HG02884 (cell line): ENCODE results near the gene GSTT4.
"Not testable (repeated sequence)": the region's sequence is repeated elsewhere in the genome, so short reads cannot be mapped to it uniquely, and the experiment has no call there.

ENCODE experiments used
- ATAC-seq: cut with Tn5 transposase; IDR thresholded peaks from one replicate; pipeline ENCODE4 v1.9.1; 2021; ENCODE audit warnings: mild to moderate bottlenecking, moderate library complexity; ENCODE audit not compliant: unreplicated experiment

The GSTT4 gene

DNA sequence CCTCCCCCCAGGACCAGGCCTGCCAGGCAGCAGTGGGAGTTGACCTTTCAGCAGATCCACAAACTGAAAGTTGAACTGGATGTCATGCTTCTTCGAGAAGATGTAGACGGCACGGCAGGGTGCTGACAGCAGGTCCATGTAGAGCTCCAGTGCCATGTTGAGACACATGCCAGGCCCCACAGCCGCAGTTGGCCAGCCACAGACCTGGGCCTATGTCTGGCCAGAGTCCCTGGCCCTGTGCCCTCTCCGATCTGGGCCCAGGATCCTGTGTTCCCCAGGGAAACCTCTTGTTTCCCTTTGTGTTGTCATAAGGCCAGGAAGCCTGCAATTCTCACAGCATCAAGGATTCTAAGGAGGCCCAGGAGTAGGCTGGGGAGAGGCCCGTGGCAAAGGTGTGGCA is at the start of gene GSTT4:
Gene GSTT4, minus strand, starts transcription at position 253 of the 400 bp plus-strand sequence. Its CDS starts 97 bp downstream, at position 156.
- ATAC-seq: no peak

DNA sequence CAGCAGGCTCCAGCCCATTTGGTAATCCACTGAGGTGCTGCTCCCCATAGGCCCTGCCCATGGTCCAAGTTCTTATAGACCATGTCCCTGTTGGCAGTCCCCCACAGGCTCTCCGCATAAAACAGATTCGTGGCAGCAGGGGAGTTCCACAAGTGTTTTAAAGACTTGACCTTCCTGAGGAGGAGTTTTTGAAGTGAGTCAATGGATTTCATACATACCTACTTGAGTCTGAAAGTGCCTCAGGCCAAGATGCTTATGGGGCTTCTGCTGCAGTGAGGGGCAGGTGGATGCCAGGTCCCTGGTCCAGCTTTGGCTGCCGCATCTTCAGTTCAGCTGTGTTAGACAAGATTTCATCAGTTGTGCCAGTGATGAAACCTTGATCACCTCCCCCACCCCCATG is 49.1 kb upstream of the GSTT4 start:
- no peak for ATAC-seq

DNA sequence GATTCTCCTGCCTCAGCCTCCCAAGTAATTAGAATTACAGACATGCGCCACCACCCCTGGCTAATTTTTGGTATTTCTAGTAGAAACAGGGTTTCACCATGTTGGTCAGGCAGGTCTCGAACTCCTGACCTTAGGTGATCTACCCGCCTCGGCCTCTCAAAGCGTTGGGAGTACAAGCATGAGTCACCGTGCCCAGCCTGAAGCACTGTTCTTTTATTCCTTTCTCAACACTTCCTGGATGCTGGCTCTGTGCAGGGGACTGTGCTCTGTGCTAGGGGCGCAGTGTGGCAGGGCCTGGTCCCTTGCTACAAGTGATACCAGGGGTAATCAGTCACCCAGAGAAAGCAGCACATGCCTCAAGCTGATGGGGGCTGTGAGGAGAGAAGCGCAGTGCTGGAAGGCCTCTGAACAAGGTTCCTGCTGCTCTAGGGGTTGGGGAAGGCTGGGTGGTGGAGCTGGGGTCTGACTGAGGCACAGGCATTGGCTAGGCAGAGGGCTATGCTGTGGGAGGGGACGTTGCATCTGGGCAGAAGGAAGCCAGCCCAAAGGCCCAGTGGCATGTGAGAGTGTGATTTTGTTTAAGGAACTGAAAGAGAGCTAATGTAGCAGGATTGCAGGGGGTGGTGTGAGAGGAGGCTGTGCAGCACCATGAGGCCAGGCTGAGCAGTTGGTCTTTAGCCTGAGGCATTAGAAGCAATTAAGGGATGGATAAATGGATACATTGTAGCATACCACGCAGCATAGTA is 48.4 kb upstream of the GSTT4 start:
- ATAC-seq: peak; percentile 42

DNA sequence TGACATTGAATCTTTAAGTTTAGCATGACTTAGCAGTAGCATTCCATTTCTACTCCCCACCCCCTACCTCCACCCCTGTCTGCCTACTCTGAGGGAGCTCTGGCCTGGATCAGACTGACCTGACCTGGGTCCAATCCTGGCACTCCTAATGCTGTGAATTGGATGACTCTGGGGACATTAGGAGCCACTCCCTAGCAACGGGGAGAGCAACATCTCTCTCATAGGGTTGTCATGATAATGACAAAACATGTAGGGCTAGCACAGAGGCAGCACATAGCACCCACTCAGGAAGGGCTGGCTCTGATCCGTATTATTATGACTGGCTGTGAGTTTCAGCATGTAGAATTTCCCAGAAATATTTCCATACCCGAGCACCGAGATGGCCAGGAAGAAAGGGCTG is 46.3 kb upstream of the GSTT4 start:
- no peak for ATAC-seq

DNA sequence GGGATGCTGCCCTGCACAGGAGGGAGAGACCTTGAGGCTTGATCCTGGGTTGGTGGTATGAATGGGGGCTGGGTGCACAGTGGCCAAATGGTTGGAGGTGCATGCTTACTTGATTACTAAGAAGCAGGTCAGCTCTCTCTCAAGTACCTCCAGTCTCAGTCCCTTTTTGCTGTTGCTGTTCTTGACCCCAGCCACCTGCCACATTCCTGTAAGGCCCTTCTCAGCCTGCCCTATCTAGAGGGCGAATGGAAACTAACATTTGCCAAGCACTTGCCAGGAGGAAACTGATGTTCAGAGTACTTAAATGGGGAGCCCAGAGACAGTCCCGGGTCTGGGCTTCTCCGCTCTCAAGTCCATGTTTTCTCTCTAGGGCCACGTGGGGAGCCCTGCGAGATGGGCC is 45.8 kb upstream of the GSTT4 start:
- ATAC-seq: no peak

DNA sequence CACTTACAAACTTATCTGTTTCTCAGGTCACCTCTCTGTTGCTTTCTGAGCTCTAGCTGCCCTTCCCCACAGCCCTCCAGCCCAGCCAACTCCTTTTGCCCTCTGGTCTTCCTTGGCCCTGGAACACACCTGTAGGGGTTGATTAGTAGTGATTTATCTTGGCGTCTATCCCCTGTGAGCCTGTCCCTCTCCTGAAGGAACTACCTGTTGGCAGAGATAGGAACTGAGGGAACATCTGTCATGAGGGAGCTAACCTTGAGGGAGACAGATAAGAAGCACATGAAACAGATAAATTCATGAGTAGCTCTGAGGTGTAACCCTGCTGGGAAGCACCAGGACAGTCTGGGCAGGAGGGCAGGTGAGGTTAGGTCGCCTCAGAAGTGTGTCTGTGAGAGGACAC is 44.7 kb upstream of the GSTT4 start:
- ATAC-seq: no peak

DNA sequence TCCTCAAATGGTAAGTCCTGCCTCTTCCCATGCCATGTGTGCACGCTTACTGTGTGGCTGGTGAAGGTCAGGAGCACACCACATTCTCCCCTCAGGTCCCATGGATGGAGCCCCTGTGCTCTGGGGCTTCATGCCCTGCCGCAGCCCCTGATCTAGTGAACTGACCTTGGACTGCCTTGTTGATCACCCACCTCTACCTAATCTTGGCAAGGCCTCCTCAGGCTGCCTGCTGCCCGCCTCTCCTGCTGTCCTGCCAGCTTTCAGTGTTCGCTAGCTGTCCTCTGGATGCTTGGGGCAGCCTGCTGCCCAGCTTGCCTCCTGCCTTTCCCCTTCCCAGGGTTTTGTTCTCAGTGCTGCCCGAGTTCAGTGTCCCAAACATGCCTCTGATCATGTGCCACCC is 44.0 kb upstream of the GSTT4 start:
- ATAC-seq: no peak

DNA sequence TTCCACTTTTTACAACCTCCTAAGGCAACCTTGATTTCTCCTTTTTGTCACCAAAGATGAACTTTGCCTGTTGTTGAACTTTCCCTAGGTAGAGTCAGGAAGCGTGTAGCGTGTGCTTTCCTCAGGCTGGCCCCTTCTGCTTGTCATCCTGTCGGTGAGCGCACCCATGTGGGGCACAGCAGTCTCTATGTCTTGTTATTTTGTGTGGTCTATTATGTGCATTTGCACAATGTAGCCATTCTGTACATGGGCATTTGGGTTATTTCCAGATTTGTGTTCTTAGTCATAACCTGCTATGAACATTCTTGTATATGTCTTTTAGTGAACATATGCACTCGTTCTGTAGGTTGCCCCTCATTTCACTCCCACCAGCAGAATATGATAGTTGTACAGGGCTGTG is 40.8 kb upstream of the GSTT4 start:
- no peak for ATAC-seq

DNA sequence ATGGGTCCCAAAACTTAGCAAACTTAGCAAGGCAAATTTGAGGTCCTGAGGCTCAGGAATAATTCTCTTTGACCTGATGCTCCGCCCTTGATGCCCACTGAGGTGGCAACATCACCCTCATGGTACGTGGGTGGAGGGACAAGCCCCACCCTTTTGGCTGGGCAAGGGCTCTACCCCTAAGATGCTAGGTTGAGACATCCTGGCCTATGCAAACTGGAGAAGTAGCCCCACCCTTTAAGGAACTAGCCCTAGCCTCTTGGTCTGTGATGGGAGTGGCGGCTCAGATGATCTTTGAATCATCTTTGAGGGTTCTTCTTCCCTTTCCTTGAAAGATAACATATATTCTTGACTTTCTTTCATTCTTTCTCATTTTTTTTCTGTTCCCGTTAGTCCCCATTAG is 38.7 kb upstream of the GSTT4 start:
- no peak for ATAC-seq

DNA sequence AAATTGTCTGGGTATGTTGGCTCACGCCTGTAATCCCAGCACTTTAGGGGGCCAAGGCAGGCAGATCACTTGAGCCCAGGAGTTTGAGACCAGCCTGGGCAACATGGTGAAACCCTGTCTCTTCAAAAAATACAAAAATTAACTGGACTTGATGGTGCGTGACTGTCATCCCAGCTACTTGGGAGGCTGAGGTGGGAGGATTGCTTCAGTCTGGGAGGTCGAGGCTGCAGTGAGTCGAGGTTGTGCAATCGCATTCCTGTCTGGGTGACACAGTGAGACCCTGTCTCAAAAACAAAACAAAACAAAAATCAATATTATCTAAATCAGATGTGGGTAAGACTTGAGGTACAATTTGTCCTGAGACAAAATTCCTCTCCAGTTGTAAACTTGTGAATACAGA is 38.2 kb upstream of the GSTT4 start:
- ATAC-seq: not testable (repeated sequence)

DNA sequence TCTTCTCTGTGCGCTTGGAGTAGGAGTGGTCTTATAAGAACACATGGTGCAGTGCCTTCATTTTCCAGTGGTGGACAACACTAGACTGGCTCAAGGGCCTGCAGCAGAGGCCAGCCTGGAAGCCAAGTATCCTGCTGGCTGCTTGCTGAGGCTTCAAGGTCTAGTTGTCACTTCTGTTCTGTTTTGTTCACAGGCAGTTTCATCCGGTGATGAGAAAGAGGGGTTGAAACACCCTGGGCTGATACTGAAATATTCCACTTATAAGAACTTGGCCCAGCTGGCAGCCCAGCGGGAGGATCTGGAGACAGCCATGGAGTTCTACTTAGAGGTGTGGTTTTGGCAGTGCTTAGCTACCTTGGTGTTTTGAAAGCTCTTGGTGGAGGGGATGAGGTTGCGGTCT is 35.7 kb upstream of the GSTT4 start:
- ATAC-seq: no peak

DNA sequence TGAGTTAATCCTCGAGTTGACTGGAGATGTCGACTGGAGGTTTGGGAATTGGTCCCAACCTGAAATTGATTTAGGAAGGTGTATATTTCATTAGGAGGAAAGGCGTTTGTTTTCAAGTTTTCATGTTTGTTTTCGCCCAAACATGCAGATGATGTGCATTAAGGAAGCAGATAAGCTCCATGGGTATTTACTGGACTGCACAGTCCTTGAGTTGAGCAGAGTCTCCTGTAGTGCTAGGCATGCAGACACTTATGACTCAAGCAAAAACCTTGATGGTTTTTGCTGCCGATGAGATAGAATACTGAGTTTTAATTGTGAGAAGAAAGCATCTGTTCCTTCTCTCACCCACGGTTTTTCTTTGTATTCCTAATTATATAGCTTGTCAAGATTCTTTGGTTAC is 33.8 kb upstream of the GSTT4 start:
- no peak for ATAC-seq

DNA sequence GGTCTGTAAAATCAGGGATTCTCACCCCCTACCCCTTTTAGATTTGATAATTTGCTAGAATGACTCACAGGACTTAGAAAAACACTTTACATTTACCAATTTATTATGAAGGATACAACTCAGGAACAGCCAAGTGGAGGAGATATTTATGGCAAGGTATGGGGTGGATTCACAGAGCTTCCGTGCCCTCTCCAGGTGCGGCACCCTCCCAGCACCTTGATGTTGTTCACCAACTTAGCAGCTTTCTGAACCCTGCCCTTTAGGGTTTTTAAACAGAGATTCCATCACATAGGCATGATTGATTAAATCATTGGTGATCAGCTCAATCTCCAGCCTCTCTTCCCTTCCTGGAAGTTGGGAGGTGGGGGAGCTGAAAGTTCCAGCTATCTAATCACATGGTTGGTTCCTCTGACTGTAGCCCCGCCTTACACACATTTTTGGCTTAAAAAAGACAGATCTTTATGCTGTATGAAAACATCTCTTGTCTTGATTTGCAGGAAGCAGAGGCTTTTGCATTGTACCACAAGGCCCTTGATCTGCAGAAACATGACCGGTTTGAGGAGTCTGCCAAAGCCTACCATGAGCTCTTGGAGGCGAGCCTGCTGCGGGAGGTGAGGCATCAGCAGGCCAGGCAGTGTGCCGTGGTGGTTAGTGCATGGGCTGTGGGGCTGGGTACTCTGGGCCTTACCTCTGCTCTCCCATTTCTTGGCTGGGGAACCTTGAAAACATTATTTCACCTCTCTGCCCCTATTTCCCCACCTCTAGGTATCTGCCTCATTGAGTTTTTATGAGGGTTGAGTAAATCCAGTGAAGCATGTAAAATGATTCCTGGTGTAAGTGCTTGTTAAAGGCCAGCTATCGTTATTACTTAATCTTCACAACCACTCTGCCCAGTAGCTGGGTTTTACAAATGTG is 32.9 kb upstream of the GSTT4 start:
- ATAC-seq: no peak

DNA sequence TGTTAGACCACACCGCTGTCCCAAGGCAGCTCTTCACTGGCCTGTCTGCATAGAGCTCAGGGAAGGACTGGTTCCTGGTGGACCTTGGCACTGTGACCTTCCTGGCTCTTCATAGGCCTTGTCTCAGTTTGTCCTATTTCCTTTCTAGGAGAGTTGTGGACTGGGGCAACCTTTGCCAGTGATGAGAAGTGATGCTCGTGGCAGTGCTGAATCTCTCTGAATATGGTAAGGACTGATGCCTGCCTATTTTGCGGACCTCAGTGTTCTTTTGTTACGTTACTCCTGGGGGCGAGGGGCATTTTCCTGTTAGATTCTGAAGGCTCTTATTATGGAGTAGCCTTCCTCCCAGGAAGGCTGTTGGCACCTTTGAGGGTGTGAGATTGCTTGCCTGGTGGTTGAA is 30.0 kb upstream of the GSTT4 start:
- ATAC-seq: no peak

DNA sequence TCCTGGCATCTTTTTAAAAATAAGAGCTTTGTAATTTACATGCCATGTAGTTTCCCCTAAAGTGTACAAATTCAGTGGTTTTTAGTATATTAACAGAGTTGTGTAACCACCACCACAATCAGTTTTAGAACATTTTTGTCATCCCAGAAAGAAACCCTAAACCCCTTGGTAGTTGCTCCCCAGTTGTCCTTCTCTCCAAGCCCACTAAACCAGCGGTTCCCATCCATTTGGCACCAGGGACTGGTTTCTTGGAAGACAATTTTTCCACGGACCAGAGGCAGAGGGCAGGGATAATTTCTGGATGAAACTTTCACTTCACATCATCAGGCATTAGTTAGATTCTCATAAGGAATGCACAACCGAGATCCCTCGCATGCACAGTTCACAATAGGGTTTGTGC is 28.5 kb upstream of the GSTT4 start:
- ATAC-seq: no peak

DNA sequence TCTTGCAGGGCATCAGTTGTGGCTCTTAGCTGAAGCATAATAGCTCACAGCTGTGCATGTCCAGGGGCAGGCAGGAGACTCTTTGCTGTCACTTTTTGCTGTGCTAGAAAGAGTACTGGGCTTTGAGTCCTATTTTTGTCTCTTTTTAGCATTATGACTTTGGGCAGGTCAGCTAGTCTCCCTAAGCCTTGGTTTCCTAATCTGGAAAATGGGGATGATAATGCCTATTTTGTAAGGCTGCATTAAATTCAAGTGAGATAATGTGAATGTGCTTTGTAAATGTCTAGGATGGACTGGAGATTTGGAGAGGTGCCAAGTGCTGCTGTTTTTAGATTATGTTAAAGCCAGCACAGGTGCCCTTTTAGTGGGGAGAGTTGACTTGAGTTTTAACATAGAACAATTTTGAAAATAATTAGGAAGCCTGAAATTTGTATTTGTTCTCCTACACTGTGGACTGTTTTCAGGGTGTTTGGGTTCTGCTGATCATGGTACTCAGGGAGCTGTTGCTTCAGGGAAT is 25.0 kb upstream of the GSTT4 start:
- ATAC-seq: no peak

DNA sequence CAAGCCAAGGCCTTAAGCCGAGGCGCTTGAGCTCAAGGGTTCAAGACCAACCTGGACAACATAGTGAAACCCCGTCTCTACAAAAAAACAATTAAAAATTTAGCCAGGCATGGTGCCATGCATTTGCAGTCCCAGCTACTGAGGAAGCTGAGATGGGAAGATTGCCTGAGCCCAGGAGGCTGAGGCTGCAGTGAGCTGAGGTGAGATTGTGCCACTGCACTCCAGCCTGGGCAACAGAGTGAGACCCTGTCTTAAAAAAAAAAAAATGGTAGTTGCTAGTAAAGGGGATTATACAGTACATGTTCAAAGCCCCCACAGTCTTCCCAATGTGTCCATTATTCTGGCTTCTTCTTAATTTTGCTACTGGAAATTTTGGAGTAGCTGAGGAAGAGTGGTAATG is 24.1 kb upstream of the GSTT4 start:
- ATAC-seq: no peak

DNA sequence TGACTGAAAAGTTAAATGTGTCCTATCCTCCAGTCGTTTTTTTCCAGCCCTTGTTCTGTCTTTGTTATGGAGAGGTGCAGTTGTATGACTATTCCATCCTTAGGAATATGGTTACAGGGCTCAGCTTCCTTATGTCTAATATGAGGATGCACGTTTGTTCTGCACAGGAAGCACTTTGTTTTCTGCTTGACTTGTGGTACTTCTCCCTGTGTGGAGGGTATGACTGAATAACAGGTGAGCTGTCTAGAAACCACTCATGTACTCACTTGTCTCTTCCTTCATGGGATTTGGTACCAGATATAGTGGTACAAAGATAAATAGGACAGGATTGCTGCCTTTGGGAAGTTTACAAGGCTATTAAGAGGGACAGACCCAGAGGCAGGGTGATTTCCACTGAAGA is 23.3 kb upstream of the GSTT4 start:
- ATAC-seq: no peak

DNA sequence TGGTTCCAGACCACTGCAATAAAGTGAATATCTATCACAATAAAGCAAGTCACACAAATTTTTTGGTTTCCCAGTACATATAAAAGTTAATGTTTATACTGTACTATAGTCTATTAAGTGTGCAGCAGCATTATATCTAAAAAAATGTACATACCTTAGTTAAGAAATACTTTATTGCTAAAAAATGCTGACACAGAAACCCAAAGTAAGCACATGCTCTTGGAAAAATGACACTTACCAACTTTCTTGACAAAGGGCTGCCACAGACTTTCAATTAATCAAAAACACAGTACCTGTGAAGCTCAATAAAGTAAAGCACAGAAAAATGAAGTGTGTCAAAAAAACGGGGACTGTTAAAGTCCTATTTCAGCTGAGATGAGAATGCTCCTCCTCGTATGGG is 22.7 kb upstream of the GSTT4 start:
- ATAC-seq: no peak

DNA sequence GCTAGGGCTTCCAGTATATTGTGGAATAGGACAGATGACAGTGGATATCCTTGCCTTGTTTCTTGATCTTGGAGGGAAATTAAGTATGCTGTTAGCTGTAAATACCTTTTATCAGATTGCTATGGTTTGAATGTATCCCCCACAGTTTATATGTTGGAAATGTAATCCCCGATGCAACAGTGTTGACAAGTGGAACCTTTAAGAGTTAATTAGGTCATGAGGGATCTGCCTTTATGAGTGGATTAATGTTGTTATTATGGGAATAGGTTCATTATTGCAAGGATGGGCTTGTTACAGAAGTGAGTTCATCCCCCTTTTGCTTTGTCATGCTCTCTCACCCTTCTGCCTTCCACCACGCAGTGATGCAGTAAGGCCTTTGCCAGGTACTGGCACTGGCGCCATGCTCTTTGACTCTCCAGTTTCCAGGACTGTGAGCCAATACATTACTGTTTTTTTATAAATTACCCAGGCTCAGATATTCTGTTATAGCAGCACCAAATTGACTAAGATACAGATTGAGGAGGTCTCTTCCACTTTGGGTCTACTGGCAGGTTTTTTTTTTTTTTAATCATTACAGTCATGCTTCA is 22.2 kb upstream of the GSTT4 start:
- no peak for ATAC-seq

DNA sequence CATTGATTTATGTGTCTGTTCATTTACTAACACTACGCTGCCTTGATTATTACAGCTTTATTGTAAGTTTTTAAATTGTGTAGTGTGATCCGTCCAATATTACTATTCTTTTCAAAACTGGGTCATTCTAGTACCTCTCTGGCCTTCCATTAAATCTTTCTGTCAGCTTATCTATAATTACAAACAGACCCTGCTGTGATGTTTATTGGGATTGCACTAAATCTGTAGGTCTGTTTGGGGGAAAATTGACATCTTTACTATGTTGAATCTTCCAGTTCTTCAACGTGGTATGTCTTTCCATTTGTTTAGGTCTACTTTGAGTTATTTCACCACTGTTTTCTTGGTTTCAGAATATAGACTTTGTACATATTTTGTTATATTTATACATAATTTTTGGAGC is 21.5 kb upstream of the GSTT4 start:
- no peak for ATAC-seq

DNA sequence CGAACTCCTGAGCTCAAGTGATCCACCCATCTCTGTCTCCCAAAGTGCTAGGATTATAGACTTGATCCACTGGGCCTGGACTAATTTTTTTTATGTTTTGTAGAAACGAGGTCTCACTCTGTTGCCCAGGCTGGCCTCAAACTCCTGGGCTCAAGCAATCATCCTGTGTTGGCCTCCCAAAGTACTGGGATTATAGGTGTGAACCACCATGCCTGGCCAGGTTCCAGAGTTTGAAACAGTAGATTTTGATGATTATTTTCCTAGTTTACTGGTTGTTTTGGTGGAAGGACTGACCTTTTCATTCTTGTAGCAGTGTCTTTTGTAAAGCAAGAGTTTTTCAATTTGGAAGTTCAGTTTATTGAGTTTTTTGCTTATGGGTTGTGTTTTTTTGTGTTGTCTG is 20.8 kb upstream of the GSTT4 start:
- no peak for ATAC-seq
